Fibroblast of mammary gland (primary cell): ENCODE results near the gene ZNF662.

ENCODE experiments used
- DNase-seq: peaks from one replicate; pipeline ENCODE4 v3.0.0-alpha.2; 2010; ENCODE audit warnings: low read depth
- H3K4me3 ChIP-seq: 2 replicates; pipeline ENCODE4 v1.5.1; 2011; ENCODE audit warnings: low read depth, mild to moderate bottlenecking, low read length, moderate library complexity; ENCODE audit not compliant: control insufficient read depth
- CTCF ChIP-seq: conservative IDR thresholded peaks from 2 replicates; pipeline ENCODE4 v1.5.1; 2011; ENCODE audit warnings: low read depth, low read length, inconsistent platforms; ENCODE audit not compliant: control insufficient read depth, insufficient read depth

Gene ZNF662

GRCh38 chr3:42934111-42934510 is 28.2 kb downstream of the ZNF662 start:
- DNase-seq = no peak
- no peak overlapping the region for H3K4me3 ChIP-seq
- TF ChIP-seq CTCF = no peak

GRCh38 chr3:42934910-42935309 is 29.0 kb downstream of the ZNF662 start:
- no peak for TF ChIP-seq CTCF
- no peak overlapping the region for H3K4me3 ChIP-seq
- DNase-seq = no peak

- no peak overlapping the region for H3K4me3 ChIP-seq
- no peak for TF ChIP-seq CTCF
- DNase-seq = no peak
These were observed 29.5 kb downstream of the ZNF662 start for GRCh38 chr3:42935472-42935871.

- peak; percentile 36 for DNase-seq
- peak overlapping the region; percentile 33 for H3K4me3 ChIP-seq
- TF ChIP-seq CTCF = no peak
These were observed 30.4 kb downstream of the ZNF662 start for GRCh38 chr3:42936157-42936981.

- no peak for TF ChIP-seq CTCF
- H3K4me3 ChIP-seq = no peak overlapping the region
- DNase-seq = no peak
These were observed 31.4 kb downstream of the ZNF662 start for GRCh38 chr3:42937334-42937733.

- DNase-seq = no peak
- no peak for TF ChIP-seq CTCF
- no peak overlapping the region for H3K4me3 ChIP-seq
These were observed 36.8 kb downstream of the ZNF662 start for GRCh38 chr3:42942693-42943092.
